Esophagus muscularis mucosa (tissue), 4 donors: ENCODE measurements around the gene ADCY9. TPM values are rescaled to one million over a fixed set of nuclear protein-coding genes. Genes with fewer than 3 reads are reported as not detected.

Experiments used
- DNase-seq: peaks from one replicate; pipeline ENCODE4 v3.0.0-alpha.2; 2017; ENCODE audit errors: extremely low spot score
- H3K27ac ChIP-seq, 4 donors: fragments of 200-600 bp; sonication (generic); replicated peaks in 1 of 4; 1 replicate in 3 of 4; 2 replicates in 1 of 4; pipeline ENCODE4 v1.5.1; 2016 to 2019; ENCODE audit warnings: mild to moderate bottlenecking in 1 of 4
- H3K27me3 ChIP-seq, 4 donors: fragments of 200-600 bp; sonication (generic); one replicate each; pipeline versions ENCODE4 v1.5.1 to v1.6.0; 2016 to 2019
- H3K36me3 ChIP-seq, 4 donors: fragments of 200-600 bp; sonication (generic); one replicate each; pipeline ENCODE4 v1.5.1; 2016 to 2019
- H3K4me1 ChIP-seq, 4 donors: fragments of 200-600 bp; sonication (generic); one replicate each; pipeline ENCODE4 v1.5.1; 2016 to 2019
- H3K4me3 ChIP-seq, 4 donors: fragments of 200-600 bp; sonication (generic); 1 replicate in 2 of 4; 2 replicates in 2 of 4; pipeline ENCODE4 v1.5.1; 2016 to 2019; ENCODE audit warnings: mild to moderate bottlenecking in 4 of 4, moderate library complexity in 1 of 4
- H3K9me3 ChIP-seq, 4 donors: fragments of 200-600 bp; sonication (generic); 1 replicate in 3 of 4; 2 replicates in 1 of 4; pipeline ENCODE4 v1.5.1; 2016 to 2019
- EP300 ChIP-seq: sonication (generic); formaldehyde crosslinking; IDR thresholded peaks from one replicate; pipeline ENCODE4 v1.6.1; 2017; ENCODE audit warnings: antibody characterized with exemption
- POLR2A ChIP-seq: fragments of 450-650 bp; IDR thresholded peaks from one replicate; pipeline ENCODE4 v1.6.1; 2017; ENCODE audit warnings: antibody characterized with exemption, moderate library complexity, mild to moderate bottlenecking, low read depth
- POLR2AphosphoS5 ChIP-seq, 2 donors: sonication (generic); formaldehyde crosslinking; IDR thresholded peaks; one replicate each; pipeline ENCODE4 v1.6.1; 2017; ENCODE audit warnings: antibody characterized with exemption in 2 of 2
- whole genome bisulfite sequencing: methylation state at CpG from one replicate; pipeline ENCODE4 v1.1.5; 2018; 5-methylcytosine and 5-hydroxymethylcytosine counted together
- intact Hi-C: fragments of 100-400 bp; cut with DNase I; formaldehyde crosslinking; loops from one replicate; pipeline ENCODE4 v1.15.1; 2023
- total RNA-seq, 4 donors: library from RNA; depleted of rRNA; stranded (reverse); fragments of >200 nt; gene quantifications; one replicate each; pipeline versions ENCODE4 v1.1.0 to v1.2.1, GENCODE V29; 2016
- TF ChIP-seq, protein P1 (sequence below), 3 experiments: fragments of 200-600 bp in 2 of 3; fragments of 450-650 bp in 1 of 3; sonication (generic) in 2 of 3; IDR thresholded peaks; one replicate each; pipeline ENCODE4 v1.5.1; 2017 to 2019; ENCODE audit warnings: antibody characterized with exemption in 3 of 3, mild to moderate bottlenecking in 2 of 3, moderate library complexity in 1 of 3

Gene ADCY9
- total RNA-seq, 4 donors from 2014 or later = 35.8 to 72.9 (median 55.7) TPM

DNA sequence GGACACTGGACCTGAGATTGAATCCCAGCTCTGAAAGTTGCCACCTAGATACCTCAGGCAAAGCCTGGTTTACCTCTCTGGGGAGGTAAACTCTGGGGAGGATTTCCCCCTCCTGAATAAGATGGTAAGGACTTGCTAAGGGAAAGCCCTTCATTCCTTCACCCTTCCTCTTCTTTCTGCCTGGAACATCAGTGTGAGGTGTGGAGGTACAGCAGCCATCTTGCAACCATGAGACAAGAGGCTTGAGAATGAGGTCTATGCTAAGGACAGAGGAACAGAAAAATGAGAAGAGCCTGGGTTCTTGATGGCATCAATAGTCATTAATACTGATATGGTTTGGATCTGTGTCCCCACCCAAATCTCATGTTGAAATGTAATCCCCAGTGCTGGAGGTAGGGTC lies 23.7 kb upstream of the ADCY9 start:
- Histone ChIP-seq H3K36me3 (no peaks in the 10 kb centered on the region), H3K27ac (no peak overlapping the region), H3K4me1 (no peaks in the 10 kb centered on the region), H3K27me3 (no peaks in the 10 kb centered on the region), H3K9me3 (no peaks in the 10 kb centered on the region), H3K4me3 (no peak overlapping the region)
- TF ChIP-seq EP300 = no peak
- TF ChIP-seq, protein P1, sequence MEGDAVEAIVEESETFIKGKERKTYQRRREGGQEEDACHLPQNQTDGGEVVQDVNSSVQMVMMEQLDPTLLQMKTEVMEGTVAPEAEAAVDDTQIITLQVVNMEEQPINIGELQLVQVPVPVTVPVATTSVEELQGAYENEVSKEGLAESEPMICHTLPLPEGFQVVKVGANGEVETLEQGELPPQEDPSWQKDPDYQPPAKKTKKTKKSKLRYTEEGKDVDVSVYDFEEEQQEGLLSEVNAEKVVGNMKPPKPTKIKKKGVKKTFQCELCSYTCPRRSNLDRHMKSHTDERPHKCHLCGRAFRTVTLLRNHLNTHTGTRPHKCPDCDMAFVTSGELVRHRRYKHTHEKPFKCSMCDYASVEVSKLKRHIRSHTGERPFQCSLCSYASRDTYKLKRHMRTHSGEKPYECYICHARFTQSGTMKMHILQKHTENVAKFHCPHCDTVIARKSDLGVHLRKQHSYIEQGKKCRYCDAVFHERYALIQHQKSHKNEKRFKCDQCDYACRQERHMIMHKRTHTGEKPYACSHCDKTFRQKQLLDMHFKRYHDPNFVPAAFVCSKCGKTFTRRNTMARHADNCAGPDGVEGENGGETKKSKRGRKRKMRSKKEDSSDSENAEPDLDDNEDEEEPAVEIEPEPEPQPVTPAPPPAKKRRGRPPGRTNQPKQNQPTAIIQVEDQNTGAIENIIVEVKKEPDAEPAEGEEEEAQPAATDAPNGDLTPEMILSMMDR (IDR thresholded peaks at IDR 0.05) = no peak
- TF ChIP-seq POLR2A = no peak
- no peak for TF ChIP-seq POLR2AphosphoS5 (IDR thresholded peaks at IDR 0.05)
- intact Hi-C loops = no loop called here
- no peak for DNase-seq

DNA sequence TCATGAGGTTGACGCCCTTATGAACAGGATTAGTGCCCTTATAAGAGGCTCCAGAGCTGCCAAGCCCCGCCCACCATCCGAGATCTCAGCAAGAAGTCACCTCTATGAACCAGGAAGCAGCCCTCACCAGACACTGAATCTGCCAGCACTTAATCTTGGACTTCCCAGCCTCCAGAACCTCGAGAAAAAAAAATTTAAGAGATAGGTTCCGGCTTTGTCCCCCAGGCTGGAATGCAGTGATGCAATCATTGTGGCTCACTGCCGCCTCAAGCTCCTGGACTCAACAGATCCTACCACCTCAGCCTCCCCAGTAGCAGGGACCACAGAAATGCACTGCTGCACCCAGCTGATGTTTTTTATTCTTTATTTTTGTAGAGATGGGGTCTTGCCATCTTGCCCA lies 22.5 kb upstream of the ADCY9 start:
- no peaks in the 10 kb centered on the region for H3K36me3 ChIP-seq
- TF ChIP-seq, protein P1 (IDR thresholded peaks at IDR 0.05) = no peak
- TF ChIP-seq POLR2AphosphoS5 (IDR thresholded peaks at IDR 0.05) = no peak
- no peak for TF ChIP-seq POLR2A
- no peak for TF ChIP-seq EP300
- 88% methylated on average over 6 of the region's 6 CpGs for WGBS
- no peaks in the 10 kb centered on the region for H3K27me3 ChIP-seq
- no peak for DNase-seq
- intact Hi-C loops = no loop called here
- H3K4me3 ChIP-seq = no peak overlapping the region
- no peaks in the 10 kb centered on the region for H3K9me3 ChIP-seq
- H3K27ac ChIP-seq = no peak overlapping the region
- H3K4me1 ChIP-seq = no peaks in the 10 kb centered on the region

DNA sequence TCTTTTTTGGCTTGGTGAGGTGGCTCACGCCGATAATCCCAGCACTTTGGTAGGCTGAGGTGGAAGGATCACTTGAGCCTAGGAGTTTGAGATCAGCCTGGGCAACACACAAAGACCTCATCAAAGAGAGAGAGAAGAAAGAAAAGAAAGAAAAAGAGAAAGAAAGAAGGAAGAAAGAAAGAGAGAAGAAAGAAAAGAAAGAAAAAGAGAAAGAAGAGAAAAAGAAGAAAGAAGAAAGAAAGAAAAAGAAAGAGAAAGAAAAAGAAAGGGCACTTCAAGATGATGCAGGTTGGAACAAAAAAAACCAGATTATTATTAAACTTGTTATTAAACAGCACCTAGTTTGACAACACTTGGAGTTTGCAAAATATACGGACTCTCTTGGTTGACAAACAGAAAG lies 21.2 kb upstream of the ADCY9 start:
- Histone ChIP-seq H3K27ac (no peak overlapping the region), H3K27me3 (no peaks in the 10 kb centered on the region), H3K36me3 (no peaks in the 10 kb centered on the region), H3K4me1 (no peaks in the 10 kb centered on the region), H3K9me3 (no peaks in the 10 kb centered on the region), H3K4me3 (no peak overlapping the region)
- TF ChIP-seq POLR2A (no peak), EP300 (no peak), POLR2AphosphoS5 (IDR thresholded peaks at IDR 0.05) (no peak)
- TF ChIP-seq, protein P1 (IDR thresholded peaks at IDR 0.05) = no peak
- intact Hi-C loops = no loop called here
- 78% methylated on average over 3 of the region's 3 CpGs for WGBS
- DNase-seq = no peak

DNA sequence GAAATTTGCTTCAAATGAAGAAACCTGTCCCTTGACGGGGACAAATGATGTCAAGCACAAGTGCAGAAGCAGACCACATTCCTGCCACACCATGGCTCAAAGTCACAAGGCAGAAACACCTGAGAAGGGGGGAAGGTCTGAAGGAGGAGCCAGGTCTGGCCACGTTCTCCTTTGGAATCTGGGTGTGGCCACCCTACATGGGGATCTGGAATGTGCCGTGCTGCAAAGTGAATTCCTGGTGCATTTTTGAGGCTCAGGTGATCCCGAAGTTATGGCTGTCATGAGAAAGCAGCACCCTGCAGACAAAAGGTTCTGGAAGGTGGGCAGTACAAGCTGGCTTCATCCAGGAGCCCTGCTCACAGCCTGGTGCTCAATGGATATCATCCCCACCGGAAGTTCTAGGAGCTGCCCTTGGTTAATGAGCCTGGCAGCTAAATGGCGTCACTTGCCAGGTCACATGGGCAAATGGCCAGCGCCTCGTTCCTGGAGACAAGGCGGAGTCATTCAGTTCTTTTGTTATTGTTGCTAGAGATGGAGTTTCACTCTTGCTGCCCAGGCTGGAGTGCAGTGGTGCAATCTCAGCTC lies 20.1 kb upstream of the ADCY9 start:
- no peak overlapping the region for H3K4me3 ChIP-seq
- H3K9me3 ChIP-seq = no peaks in the 10 kb centered on the region
- H3K4me1 ChIP-seq = no peaks in the 10 kb centered on the region
- no peaks in the 10 kb centered on the region for H3K27me3 ChIP-seq
- H3K27ac ChIP-seq = no peak overlapping the region
- WGBS = 75% methylated on average over 4 of the region's 9 CpGs
- H3K36me3 ChIP-seq = no peaks in the 10 kb centered on the region
- intact Hi-C loops = no loop called here
- TF ChIP-seq, protein P1 (IDR thresholded peaks at IDR 0.05) = no peak
- TF ChIP-seq POLR2A = no peak
- no peak for TF ChIP-seq EP300
- no peak for TF ChIP-seq POLR2AphosphoS5 (IDR thresholded peaks at IDR 0.05)
- no peak for DNase-seq

DNA sequence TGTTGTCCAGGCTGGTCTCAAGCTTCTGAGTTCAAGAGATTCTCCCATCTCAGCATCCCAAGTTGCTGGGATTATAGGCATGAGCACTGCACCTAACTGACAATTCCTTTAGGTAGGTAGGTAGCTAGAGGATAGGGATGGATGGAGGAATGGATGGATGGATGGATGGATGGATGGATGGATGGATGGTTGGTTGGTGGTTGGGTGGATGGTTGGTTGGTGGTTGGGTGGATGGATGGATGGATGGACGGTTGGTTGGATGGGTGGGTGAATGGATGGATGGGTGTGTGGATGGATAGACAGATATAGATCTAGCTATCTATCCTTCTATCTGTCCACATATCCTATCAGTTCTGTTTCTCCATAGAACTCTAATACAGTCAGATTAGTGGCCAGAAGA lies 19.3 kb upstream of the ADCY9 start:
- WGBS = 78% methylated on average over 1 of the region's 1 CpG
- H3K4me1 ChIP-seq = no peaks in the 10 kb centered on the region

More for the DNA sequence above, 19.3 kb upstream of the ADCY9 start:
- no peak for DNase-seq
- no peaks in the 10 kb centered on the region for H3K27me3 ChIP-seq
- no peaks in the 10 kb centered on the region for H3K36me3 ChIP-seq
- no peak overlapping the region for H3K4me3 ChIP-seq
- no peak overlapping the region for H3K27ac ChIP-seq
- TF ChIP-seq POLR2AphosphoS5 (IDR thresholded peaks at IDR 0.05) = no peak
- TF ChIP-seq, protein P1 (IDR thresholded peaks at IDR 0.05) = no peak
- TF ChIP-seq EP300 = no peak
- no peak for TF ChIP-seq POLR2A
- no peaks in the 10 kb centered on the region for H3K9me3 ChIP-seq
- intact Hi-C loops = no loop called here
